NCI-H1694 treated with DMSO at 0.1 percent for 48 hours (cell line): ENCODE measurements around the gene HMGN1.

ENCODE experiments used
- DNase-seq: peaks from one replicate; lab custom pipeline; 2025; lab: John Stamatoyannopoulos, UW

HMGN1 gene

GRCh38 chr21:39296891-39297290 is 52.0 kb downstream of the HMGN1 start:
- no peak for DNase-seq
